Loucy (cell line): ENCODE measurements around the gene ACCS.

Source experiments
- H2AFZ ChIP-seq: fragments of 200-600 bp; sonication (generic); 2 replicates; pipeline ENCODE4 v1.6.0; 2016; ENCODE audit warnings: antibody characterized with exemption, mild to moderate bottlenecking, low read length, moderate library complexity
- H3F3A ChIP-seq: fragments of 200-600 bp; 2 replicates; pipeline ENCODE4 v1.6.0; 2016; ENCODE audit warnings: antibody characterized with exemption, low read depth, mild to moderate bottlenecking
- H3K27me3 ChIP-seq: fragments of 200-600 bp; sonication (generic); 2 replicates; pipeline ENCODE4 v1.6.1; 2014; ENCODE audit warnings: low read length, mild to moderate bottlenecking; ENCODE audit not compliant: insufficient read depth, poor library complexity, severe bottlenecking
- H3K36me3 ChIP-seq: fragments of 200-600 bp; sonication (generic); 2 replicates; pipeline ENCODE4 v1.6.1; 2016; ENCODE audit warnings: low read length; ENCODE audit not compliant: insufficient read depth
- H3K4me1 ChIP-seq: fragments of 200-600 bp; sonication (generic); 2 replicates; pipeline ENCODE4 v1.5.1; 2014; ENCODE audit warnings: low read length, mild to moderate bottlenecking; ENCODE audit not compliant: insufficient read depth, poor library complexity, severe bottlenecking
- H3K4me2 ChIP-seq: fragments of 200-600 bp; sonication (generic); 2 replicates; pipeline ENCODE4 v1.6.0; 2014; ENCODE audit warnings: antibody characterized with exemption, low read length, low read depth, mild to moderate bottlenecking; ENCODE audit not compliant: poor library complexity, severe bottlenecking
- H3K4me3 ChIP-seq: fragments of 200-600 bp; sonication (generic); 2 replicates; pipeline ENCODE4 v1.5.1; 2014; ENCODE audit warnings: low read length, mild to moderate bottlenecking, mixed read lengths; ENCODE audit not compliant: poor library complexity, severe bottlenecking
- H3K79me2 ChIP-seq: fragments of 200-600 bp; sonication (generic); 2 replicates; pipeline ENCODE4 v1.6.1; 2014; ENCODE audit warnings: low read length; ENCODE audit not compliant: insufficient read depth
- H3K9ac ChIP-seq: fragments of 200-600 bp; sonication (generic); 2 replicates; pipeline ENCODE4 v1.6.0; 2014; ENCODE audit warnings: mild to moderate bottlenecking, low read depth, low read length, moderate library complexity; ENCODE audit not compliant: poor library complexity, severe bottlenecking
- H3K9me2 ChIP-seq: fragments of 200-600 bp; sonication (generic); replicated peaks from 2 replicates; pipeline ENCODE4 v1.6.1; 2016; ENCODE audit warnings: low read depth, low read length, mixed read lengths
- H3K9me3 ChIP-seq: fragments of 200-600 bp; sonication (generic); 2 replicates; pipeline ENCODE4 v1.6.1; 2014; ENCODE audit warnings: mild to moderate bottlenecking, antibody characterized with exemption, low read length, low read depth; ENCODE audit not compliant: insufficient read depth
- H4K20me1 ChIP-seq: fragments of 200-600 bp; sonication (generic); 2 replicates; pipeline ENCODE4 v1.6.0; 2014; ENCODE audit warnings: antibody characterized with exemption, low read length, mild to moderate bottlenecking; ENCODE audit not compliant: insufficient read depth, poor library complexity, severe bottlenecking
- EZH2phosphoT487 ChIP-seq: fragments of 200-600 bp; IDR thresholded peaks from 2 replicates; pipeline ENCODE4 v1.6.1; 2018; ENCODE audit warnings: antibody characterized with exemption, mild to moderate bottlenecking, moderate library complexity, borderline replicate concordance
- TF ChIP-seq, protein P1 (sequence below): fragments of 200-600 bp; sonication (generic); conservative IDR thresholded peaks from 2 replicates; pipeline ENCODE4 v1.5.1; 2014; ENCODE audit warnings: mild to moderate bottlenecking, antibody characterized with exemption, low read length

Gene ACCS

DNA sequence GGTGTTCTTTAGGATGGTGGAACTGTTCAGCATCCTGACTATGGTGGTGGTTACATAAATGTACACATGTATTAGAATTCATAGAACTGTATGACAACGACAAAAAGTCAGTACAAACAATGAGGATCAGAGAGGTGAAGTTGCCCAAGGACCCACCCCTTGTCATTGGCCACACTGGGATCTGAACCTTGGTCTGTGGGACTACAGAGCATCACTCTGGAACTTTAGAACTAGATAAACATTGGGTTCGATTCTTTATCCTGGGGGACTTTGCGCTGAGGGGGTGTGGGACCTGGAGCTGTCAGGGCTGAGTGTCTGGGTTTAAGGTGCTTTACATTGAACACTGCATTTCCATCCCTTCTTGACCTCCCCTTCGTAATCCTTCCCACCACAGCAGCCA is 16.6 kb downstream of the ACCS start:
- TF ChIP-seq EZH2phosphoT487, result no peak
- TF ChIP-seq, protein P1, sequence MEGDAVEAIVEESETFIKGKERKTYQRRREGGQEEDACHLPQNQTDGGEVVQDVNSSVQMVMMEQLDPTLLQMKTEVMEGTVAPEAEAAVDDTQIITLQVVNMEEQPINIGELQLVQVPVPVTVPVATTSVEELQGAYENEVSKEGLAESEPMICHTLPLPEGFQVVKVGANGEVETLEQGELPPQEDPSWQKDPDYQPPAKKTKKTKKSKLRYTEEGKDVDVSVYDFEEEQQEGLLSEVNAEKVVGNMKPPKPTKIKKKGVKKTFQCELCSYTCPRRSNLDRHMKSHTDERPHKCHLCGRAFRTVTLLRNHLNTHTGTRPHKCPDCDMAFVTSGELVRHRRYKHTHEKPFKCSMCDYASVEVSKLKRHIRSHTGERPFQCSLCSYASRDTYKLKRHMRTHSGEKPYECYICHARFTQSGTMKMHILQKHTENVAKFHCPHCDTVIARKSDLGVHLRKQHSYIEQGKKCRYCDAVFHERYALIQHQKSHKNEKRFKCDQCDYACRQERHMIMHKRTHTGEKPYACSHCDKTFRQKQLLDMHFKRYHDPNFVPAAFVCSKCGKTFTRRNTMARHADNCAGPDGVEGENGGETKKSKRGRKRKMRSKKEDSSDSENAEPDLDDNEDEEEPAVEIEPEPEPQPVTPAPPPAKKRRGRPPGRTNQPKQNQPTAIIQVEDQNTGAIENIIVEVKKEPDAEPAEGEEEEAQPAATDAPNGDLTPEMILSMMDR, result no peak
- Histone ChIP-seq H3K27me3 (no peaks in the 10 kb centered on the region), H3K4me2 (no peak overlapping the region), H3K9me2 (no peaks in the 10 kb centered on the region), H2AFZ (no peak overlapping the region), H3K4me3 (no peak overlapping the region), H3K79me2 (no peaks in the 10 kb centered on the region), H3K9me3 (0 out of 2 replicates have a peak, but pooled peaks cover 3% of the 10 kb centered on the region), H3K36me3 (peaks cover 7% of the 10 kb centered on the region; the same call in 1 of the 2 replicates), H3K9ac (no peak overlapping the region), H4K20me1 (no peaks in the 10 kb centered on the region), H3K4me1 (no peaks in the 10 kb centered on the region), H3F3A (no peaks in the 10 kb centered on the region)

DNA sequence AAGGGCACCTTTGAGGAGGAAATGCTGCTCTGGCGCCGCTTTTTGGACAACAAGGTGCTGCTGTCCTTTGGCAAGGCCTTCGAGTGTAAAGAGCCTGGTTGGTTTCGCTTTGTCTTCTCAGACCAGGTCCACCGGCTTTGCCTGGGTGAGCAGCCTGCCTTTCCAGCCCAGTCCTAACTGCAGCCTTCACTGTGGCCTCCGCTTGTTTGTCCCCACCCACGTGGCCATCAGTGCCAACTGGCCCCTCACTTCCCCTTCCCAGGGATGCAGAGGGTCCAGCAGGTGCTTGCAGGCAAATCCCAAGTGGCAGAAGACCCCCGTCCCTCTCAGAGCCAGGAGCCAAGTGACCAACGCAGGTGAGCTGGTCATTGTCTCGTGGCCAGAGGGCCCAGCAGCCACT is 17.4 kb downstream of the ACCS start:
- H3K4me3 ChIP-seq, result no peak overlapping the region
- no peak for TF ChIP-seq EZH2phosphoT487
- TF ChIP-seq, protein P1, result no peak
- H3K27me3 ChIP-seq, result no peaks in the 10 kb centered on the region
- H2AFZ ChIP-seq, result no peak overlapping the region
- no peak overlapping the region for H3K4me2 ChIP-seq
- H3K79me2 ChIP-seq, result no peaks in the 10 kb centered on the region
- peaks cover 3% of the 10 kb centered on the region for H3K4me1 ChIP-seq
- no peaks in the 10 kb centered on the region for H3F3A ChIP-seq
- no peaks in the 10 kb centered on the region for H4K20me1 ChIP-seq
- H3K9ac ChIP-seq, result no peak overlapping the region
- H3K9me3 ChIP-seq, result 0 out of 2 replicates have a peak, but pooled peaks cover 3% of the 10 kb centered on the region
- H3K9me2 ChIP-seq, result no peaks in the 10 kb centered on the region
- peaks cover 6% of the 10 kb centered on the region; the same call in 1 of the 2 replicates for H3K36me3 ChIP-seq

DNA sequence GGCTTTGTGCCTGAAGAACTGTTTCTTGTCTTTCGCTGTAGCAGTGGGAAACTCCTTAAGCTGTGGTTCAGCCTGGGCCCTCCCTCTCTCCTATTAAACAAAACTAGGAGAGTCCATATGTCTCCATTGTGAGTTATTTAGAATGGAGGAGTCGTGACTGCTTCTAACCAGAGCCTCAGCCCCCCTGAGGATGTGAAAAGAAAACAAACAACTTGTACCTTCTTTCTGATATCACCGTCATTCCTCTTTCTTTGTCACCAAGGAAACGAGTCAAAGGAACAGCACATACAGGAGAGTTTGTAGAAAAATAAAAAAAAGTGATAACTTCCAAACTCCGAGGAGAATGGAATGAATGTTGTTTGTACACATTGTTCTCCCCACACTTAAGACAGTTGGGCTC is 17.8 kb downstream of the ACCS start:
- H3K9ac ChIP-seq, result no peak overlapping the region
- H3K4me3 ChIP-seq, result no peak overlapping the region
- no peaks in the 10 kb centered on the region for H4K20me1 ChIP-seq
- H3K79me2 ChIP-seq, result no peaks in the 10 kb centered on the region
- no peak overlapping the region for H3K4me2 ChIP-seq
- H2AFZ ChIP-seq, result no peak overlapping the region
- no peak for TF ChIP-seq EZH2phosphoT487
- TF ChIP-seq, protein P1, result no peak
- H3F3A ChIP-seq, result no peaks in the 10 kb centered on the region
- H3K4me1 ChIP-seq, result peaks cover 8% of the 10 kb centered on the region
- H3K9me2 ChIP-seq, result no peaks in the 10 kb centered on the region
- H3K27me3 ChIP-seq, result no peaks in the 10 kb centered on the region
- 0 out of 2 replicates have a peak, but pooled peaks cover 3% of the 10 kb centered on the region for H3K9me3 ChIP-seq
- peaks cover 6% of the 10 kb centered on the region; the same call in 1 of the 2 replicates for H3K36me3 ChIP-seq
